Amniotic epithelial cell (primary cell): Measurements from ENCODE around the gene AP1G2.
"Not testable (repeated sequence)": the region's sequence is repeated elsewhere in the genome, so short reads cannot be mapped to it uniquely, and the experiment has no call there.

Experiments used
- DNase-seq: peaks from one replicate; pipeline ENCODE4 v3.0.0-alpha.2; 2010; ENCODE audit warnings: low read depth

Gene AP1G2

GRCh38 chr14:23600806-23601205, 33.2 kb upstream of the AP1G2 start:
- DNase-seq = no peak

- no peak for DNase-seq
These were observed 32.7 kb upstream of the AP1G2 start for GRCh38 chr14:23600322-23600707.

- DNase-seq = not testable (repeated sequence)
These were observed 26.6 kb upstream of the AP1G2 start for GRCh38 chr14:23594191-23594590.

- DNase-seq = no peak
These were observed 22.6 kb upstream of the AP1G2 start for GRCh38 chr14:23590198-23590597.

GRCh38 chr14:23589606-23590005, 22.0 kb upstream of the AP1G2 start:
- no peak for DNase-seq

GRCh38 chr14:23588884-23589598, 21.4 kb upstream of the AP1G2 start:
- DNase-seq = peak; percentile 89

GRCh38 chr14:23584527-23585203, 17.1 kb upstream of the AP1G2 start:
- DNase-seq = not testable (repeated sequence)

- DNase-seq = not testable (repeated sequence)
These were observed 16.4 kb upstream of the AP1G2 start for GRCh38 chr14:23583761-23584526.

- DNase-seq = no peak
These were observed 15.5 kb upstream of the AP1G2 start for GRCh38 chr14:23582906-23583760.

- DNase-seq = no peak
These were observed 13.3 kb upstream of the AP1G2 start for GRCh38 chr14:23580948-23581281.

- no peak for DNase-seq
These were observed 12.7 kb upstream of the AP1G2 start for GRCh38 chr14:23580152-23580926.

- no peak for DNase-seq
These were observed 12.1 kb upstream of the AP1G2 start for GRCh38 chr14:23579739-23580138.

GRCh38 chr14:23579311-23579630, 11.7 kb upstream of the AP1G2 start:
- DNase-seq = no peak

GRCh38 chr14:23578560-23579310, 11.1 kb upstream of the AP1G2 start, which contains the start of gene JPH4:
Gene JPH4, minus strand, starts transcription at chr14:23578790. Its CDS starts 1,337 bp downstream, at chr14:23577453.
- DNase-seq = no peak

GRCh38 chr14:23577710-23578392, 10.3 kb upstream of the AP1G2 start:
- no peak for DNase-seq

- no peak for DNase-seq
These were observed 9.6 kb upstream of the AP1G2 start for GRCh38 chr14:23577004-23577681.

- DNase-seq = no peak
These were observed 5.9 kb upstream of the AP1G2 start for GRCh38 chr14:23573384-23574015.

GRCh38 chr14:23572836-23573235, 5.2 kb upstream of the AP1G2 start:
- no peak for DNase-seq

GRCh38 chr14:23572524-23572828, 4.9 kb upstream of the AP1G2 start:
- no peak for DNase-seq
